GM12878 (cell line): ENCODE measurements around the gene NTM. TPM values are rescaled to one million over a fixed set of nuclear protein-coding genes. Genes with fewer than 3 reads are reported as not detected.

ENCODE experiments used
- ATAC-seq: fragments of 200-7000 bp; cut with Tn5 transposase; 3 replicates; pipeline ENCODE4 v1.9.1; 2020; ENCODE audit warnings: mild to moderate bottlenecking, moderate library complexity
- BruUV-seq: library from RNA; stranded (reverse); fragments of 400-500 nt; replicated peaks from 2 replicates; lab custom pipeline; 2021; lab: Mats Ljungman, UMichigan
- CTCF ChIA-PET: fragments of 300-600 bp; sonication (Branson Sonifier 250); formaldehyde crosslinking; extraction: SDS; loops from one replicate; lab custom pipeline; 2021; ENCODE audit warnings: inconsistent platforms; lab: Yijun Ruan, JAX
- POLR2A ChIA-PET: fragments of 350-600 bp; formaldehyde crosslinking; extraction: SDS; loops from one replicate; lab custom pipeline; 2021; ENCODE audit warnings: inconsistent platforms; lab: Charles Lee
- RAD21 ChIA-PET: fragments of 300-600 bp; sonication (Branson Sonifier 250); formaldehyde crosslinking; loops from one replicate; lab custom pipeline; 2023; ENCODE audit warnings: antibody characterized with exemption; ENCODE audit not compliant: unreplicated experiment; lab: Charles Lee
- SMC1A ChIA-PET: fragments of 300-600 bp; sonication (Branson Sonifier 250); formaldehyde crosslinking; loops from one replicate; lab custom pipeline; 2023; ENCODE audit not compliant: unreplicated experiment, uncharacterized antibody; lab: Charles Lee
- DNase-seq: peaks from one replicate; pipeline ENCODE4 v3.0.0-alpha.2; 2011; ENCODE audit warnings: low read depth, low spot score
- FAIRE-seq: peaks from 3 replicates; lab custom pipeline; 2011; peaks lifted over from hg19 to GRCh38; lab: Jason Lieb, UNC
- H2AFZ ChIP-seq: 2 replicates; pipeline ENCODE4 v1.6.0; 2011; ENCODE audit warnings: low read depth, low read length, control low read depth; ENCODE audit not compliant: control insufficient read depth
- H3K27ac ChIP-seq: 2 replicates; pipeline ENCODE4 v1.5.1; 2011; ENCODE audit warnings: control low read depth; ENCODE audit not compliant: control insufficient read depth, insufficient read depth
- H3K27me3 ChIP-seq, 2 experiments: replicated peaks in 1 of 2; 2 replicates each; pipeline versions ENCODE4 v1.6.0 to v1.6.1; 2011; ENCODE audit warnings: low read length in 1 of 2; ENCODE audit not compliant: control insufficient read depth in 2 of 2, insufficient read depth in 2 of 2
- H3K36me3 ChIP-seq, 2 experiments: 2 replicates each; pipeline ENCODE4 v1.5.1; 2011; ENCODE audit warnings: low read length in 1 of 2; ENCODE audit not compliant: control insufficient read depth in 2 of 2, insufficient read depth in 2 of 2
- H3K4me1 ChIP-seq: 2 replicates; pipeline ENCODE4 v1.6.1; 2011; ENCODE audit warnings: mild to moderate bottlenecking, low read length, moderate library complexity, mixed read lengths; ENCODE audit not compliant: control insufficient read depth, insufficient read depth
- H3K4me2 ChIP-seq: 2 replicates; pipeline ENCODE4 v1.6.0; 2011; ENCODE audit warnings: control low read depth; ENCODE audit not compliant: control insufficient read depth, insufficient read depth
- H3K4me3 ChIP-seq: fragments of 200-600 bp; sonication (generic); 2 replicates; pipeline ENCODE4 v1.5.1; 2016
- H3K79me2 ChIP-seq: 2 replicates; pipeline ENCODE4 v1.6.0; 2011; ENCODE audit warnings: low read length; ENCODE audit not compliant: control insufficient read depth, insufficient read depth
- H3K9ac ChIP-seq: 2 replicates; pipeline ENCODE4 v1.8.0; 2011; ENCODE audit warnings: low read length, control low read depth, mixed read lengths; ENCODE audit not compliant: control insufficient read depth, insufficient read depth
- H3K9me3 ChIP-seq: replicated peaks from 3 replicates; pipeline ENCODE4 v1.5.1; 2011; ENCODE audit warnings: mild to moderate bottlenecking, low read length; ENCODE audit not compliant: control insufficient read depth, insufficient read depth
- H4K20me1 ChIP-seq: 2 replicates; pipeline ENCODE4 v1.6.0; 2011; ENCODE audit not compliant: control insufficient read depth, insufficient read depth
- BCL11A ChIP-seq: IDR thresholded peaks from 2 replicates; pipeline ENCODE4 v1.6.1; 2011; ENCODE audit warnings: low read depth, low read length
- CBFB ChIP-seq: IDR thresholded peaks from 2 replicates; pipeline ENCODE4 v1.6.1; 2016; ENCODE audit warnings: antibody characterized with exemption, low read depth
- CREM ChIP-seq: IDR thresholded peaks from 2 replicates; pipeline ENCODE4 v1.6.1; 2014; ENCODE audit warnings: antibody characterized with exemption, low read depth
- FOS ChIP-seq: IDR thresholded peaks from 3 replicates; pipeline ENCODE4 v1.6.1; 2011; ENCODE audit warnings: borderline replicate concordance; ENCODE audit not compliant: insufficient read length; ENCODE audit errors: extremely low read depth
- GATAD2B ChIP-seq: fragments of 450-650 bp; conservative IDR thresholded peaks from 2 replicates; pipeline ENCODE4 v1.6.1; 2017; ENCODE audit warnings: low read depth, mild to moderate bottlenecking, moderate library complexity
- HDAC2 ChIP-seq: fragments of 200-600 bp; sonication (generic); IDR thresholded peaks from 2 replicates; pipeline ENCODE4 v1.6.1; 2017
- HDAC6 ChIP-seq: fragments of 200-600 bp; sonication (generic); IDR thresholded peaks from one replicate; pipeline ENCODE4 v1.8.0; 2017; ENCODE audit warnings: antibody characterized with exemption; ENCODE audit not compliant: unreplicated experiment
- IRF3 ChIP-seq: fragments of 450-650 bp; IDR thresholded peaks from 2 replicates; pipeline ENCODE4 v1.6.1; 2014; ENCODE audit warnings: mild to moderate bottlenecking
- MEF2A ChIP-seq: IDR thresholded peaks from 2 replicates; pipeline ENCODE4 v1.6.1; 2011; ENCODE audit warnings: low read depth, mild to moderate bottlenecking, low read length, moderate library complexity; ENCODE audit not compliant: insufficient read depth
- MYB ChIP-seq: fragments of 150-350 bp; IDR thresholded peaks from 2 replicates; pipeline ENCODE4 v1.6.1; 2014; ENCODE audit warnings: mild to moderate bottlenecking, low read depth, low read length, borderline replicate concordance
- MYC ChIP-seq: IDR thresholded peaks from 2 replicates; pipeline ENCODE4 v1.6.1; 2011; ENCODE audit warnings: mild to moderate bottlenecking, low read length, moderate library complexity, inconsistent platforms; ENCODE audit not compliant: insufficient read depth, insufficient replicate concordance, insufficient read length, severe bottlenecking
- POU2F2 ChIP-seq: IDR thresholded peaks from 3 replicates; pipeline ENCODE4 v1.6.1; 2011; ENCODE audit warnings: low read depth, mild to moderate bottlenecking, low read length, borderline replicate concordance
- SREBF2 ChIP-seq: IDR thresholded peaks from 2 replicates; pipeline ENCODE4 v1.6.1; 2012; ENCODE audit warnings: mild to moderate bottlenecking, low read length
- TBL1XR1 ChIP-seq: IDR thresholded peaks from 2 replicates; pipeline ENCODE4 v1.6.1; 2012; ENCODE audit warnings: low read depth, low read length, improper control_type of control experiment
- TCF12 ChIP-seq: IDR thresholded peaks from 2 replicates; pipeline ENCODE4 v1.6.1; 2011; ENCODE audit warnings: low read depth, mild to moderate bottlenecking, low read length
- USF2 ChIP-seq: IDR thresholded peaks from 2 replicates; pipeline ENCODE4 v1.6.1; 2011; ENCODE audit warnings: low read depth, low read length, improper control_type of control experiment, borderline replicate concordance
- YY1 ChIP-seq: IDR thresholded peaks from 2 replicates; pipeline ENCODE4 v1.6.1; 2011; ENCODE audit warnings: low read depth, mild to moderate bottlenecking, low read length
- ZBTB33 ChIP-seq: fragments of 450-650 bp; IDR thresholded peaks from 2 replicates; pipeline ENCODE4 v1.6.1; 2017; ENCODE audit warnings: mild to moderate bottlenecking
- WGBS: methylation state at CpG from one replicate; pipeline ENCODE4 v1.1.6; 2016; ENCODE audit warnings: low lambda C conversion rate; ENCODE audit not compliant: insufficient replicate concordance, insufficient coverage; ENCODE audit errors: missing lambda C conversion rate; 5-methylcytosine and 5-hydroxymethylcytosine counted together
- in situ Hi-C: fragments of 300-500 bp; cut with MboI; formaldehyde crosslinking; loops from 9 replicates; pipeline ENCODE4 v1.14.3; 2018; ENCODE audit warnings: mixed read lengths
- intact Hi-C: fragments of 100-400 bp; cut with micrococcal nuclease; formaldehyde crosslinking; loops from one replicate; pipeline ENCODE4 v1.14.2; 2022; ENCODE audit not compliant: unreplicated experiment
- polyA plus RNA-seq, 11 experiments: library from polyadenylated mRNA; depleted of rRNA in 4 of 11; unstranded in 6 of 11; stranded (reverse) in 5 of 11; fragments of >200 nt; fragmentation: Nextera tagmentation in 4 of 11; fragmentation: Illumina TruSeq in 1 of 11; extraction: Ambion mirVana in 4 of 11; extraction: Trizol in 1 of 11; gene quantifications; 1 replicate in 1 of 11; 2 replicates in 10 of 11; pipeline versions ENCODE4 v1.2.1 to v1.2.3, GENCODE V29; 2011 to 2016; ENCODE audit warnings: inconsistent platforms in 2 of 11, missing spikeins in 2 of 11, low read depth in 1 of 11
- total RNA-seq, 4 experiments: library from RNA; depleted of rRNA in 3 of 4; stranded (reverse); fragments of >200 nt in 3 of 4; fragmentation: Illumina TruSeq in 1 of 4; extraction: Trizol in 1 of 4; gene quantifications; 2 replicates each; pipeline versions ENCODE4 v1.2.1 to v1.2.3, GENCODE V29; 2013 to 2021
- TF ChIP-seq, protein P1 (sequence below): IDR thresholded peaks from 2 replicates; pipeline ENCODE4 v1.6.1; 2011; ENCODE audit warnings: mild to moderate bottlenecking, low read depth, low read length, moderate library complexity; ENCODE audit not compliant: insufficient replicate concordance

Gene NTM
- total and polyA plus RNA-seq, 10 of the 15 experiments (the other 5 are each of a cell fraction or from before 2014, with no cell fraction given), result not detected

DNA sequence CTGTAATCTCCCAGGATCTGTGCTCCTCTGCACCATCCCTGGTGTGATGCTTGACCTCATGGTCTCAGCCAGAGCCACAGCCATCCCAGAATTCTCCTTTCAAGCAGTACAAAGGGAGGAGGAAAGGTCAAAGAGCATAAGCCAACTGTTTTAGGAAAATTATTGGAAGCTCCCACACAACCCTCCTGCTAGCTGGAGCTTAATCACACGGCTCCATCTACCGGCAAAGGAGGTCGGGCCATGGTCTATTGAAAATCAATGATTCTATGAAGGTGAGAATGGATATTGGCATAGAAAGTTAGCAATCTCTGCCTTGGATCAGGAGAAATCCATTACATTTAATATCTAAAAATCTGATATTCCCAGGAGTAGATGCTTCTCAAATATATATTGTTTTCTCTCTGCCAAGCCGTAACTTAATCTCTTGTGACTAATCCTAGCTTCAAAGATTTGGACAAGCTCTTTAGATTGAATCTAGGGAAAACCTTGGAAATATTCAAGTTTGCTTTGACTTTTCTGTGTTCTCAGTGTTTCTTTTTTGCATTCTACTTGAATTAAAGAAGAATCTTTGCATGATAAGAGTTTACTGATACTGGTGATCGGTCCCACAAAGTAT lies 259.6 kb downstream of the NTM start:
- Histone ChIP-seq H4K20me1 (no peaks in the 10 kb centered on the region; the same call in 1 of the 2 replicates), H3K79me2 (no peaks in the 10 kb centered on the region), H3K27ac (no peak overlapping the region), H3K9me3 (no peaks in the 10 kb centered on the region; the same call in 2 of the 3 replicates), H3K4me3 (no peak overlapping the region), H3K9ac (no peak overlapping the region), H3K4me1 (no peaks in the 10 kb centered on the region), H2AFZ (no peak overlapping the region), H3K36me3 (no peaks in the 10 kb centered on the region), H3K4me2 (no peak overlapping the region), H3K27me3 (peaks cover 3 to 7% of the 10 kb centered on the region in 2 experiments; a peak in 3 of 4 replicates)
- TF ChIP-seq IRF3 (no peak), MYB (no peak), CBFB (no peak), ZBTB33 (no peak), TBL1XR1 (no peak), HDAC6 (no peak), TCF12 (no peak), MEF2A (no peak), CREM (no peak), POU2F2 (no peak), GATAD2B (no peak), SREBF2 (no peak), FOS (no peak), USF2 (no peak), HDAC2 (no peak), YY1 (no peak), MYC (no peak), BCL11A (no peak)
- TF ChIP-seq, protein P1, sequence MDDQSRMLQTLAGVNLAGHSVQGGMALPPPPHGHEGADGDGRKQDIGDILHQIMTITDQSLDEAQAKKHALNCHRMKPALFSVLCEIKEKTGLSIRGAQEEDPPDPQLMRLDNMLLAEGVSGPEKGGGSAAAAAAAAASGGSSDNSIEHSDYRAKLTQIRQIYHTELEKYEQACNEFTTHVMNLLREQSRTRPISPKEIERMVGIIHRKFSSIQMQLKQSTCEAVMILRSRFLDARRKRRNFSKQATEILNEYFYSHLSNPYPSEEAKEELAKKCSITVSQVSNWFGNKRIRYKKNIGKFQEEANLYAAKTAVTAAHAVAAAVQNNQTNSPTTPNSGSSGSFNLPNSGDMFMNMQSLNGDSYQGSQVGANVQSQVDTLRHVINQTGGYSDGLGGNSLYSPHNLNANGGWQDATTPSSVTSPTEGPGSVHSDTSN, result no peak
- POLR2A ChIA-PET, result no interaction called here
- RAD21 ChIA-PET, result no interaction called here
- WGBS, result 42% methylated on average over 5 of the region's 5 CpGs
- FAIRE-seq (no peak), ATAC-seq (no peak), DNase-seq (no peak)
- BruUV-seq, result no TSS peak
- in situ Hi-C loops (no loop called here), intact Hi-C loops (no loop called here)
- CTCF ChIA-PET, result no interaction called here
- SMC1A ChIA-PET, result interaction anchor here (1.1 kb wide), 1 partner anchor 36 kb away, joined by 3 read pairs; no protein-coding TSS in a partner anchor
